ENCODE measurements around the gene CLTC. TPM values are rescaled to one million over a fixed set of nuclear protein-coding genes. Genes with fewer than 3 reads are reported as not detected.

Gene CLTC
- total RNA-seq, 1 donor from 2014 or later = 253 TPM

DNA sequence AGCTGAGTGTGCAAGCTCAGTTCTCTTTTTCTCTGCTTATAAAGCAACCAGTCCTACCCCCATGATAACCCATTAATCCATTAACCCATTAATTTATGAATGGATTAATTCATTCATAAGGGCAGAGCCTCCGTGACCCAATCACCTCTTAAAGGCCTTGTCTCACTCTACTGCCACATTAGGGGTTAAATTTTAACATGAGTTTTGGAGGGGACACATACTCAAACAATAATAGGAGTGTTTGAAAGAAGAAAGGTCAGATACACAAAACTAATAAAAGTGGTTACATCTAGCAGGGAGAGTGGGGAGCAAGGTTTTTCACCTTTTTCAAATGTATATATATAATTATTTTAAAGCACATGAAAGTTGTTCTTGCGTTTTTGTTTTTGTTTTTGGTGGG lies 94.6 kb downstream of the CLTC start:
- no peaks in the 10 kb centered on the region for H3K27me3 Mint-ChIP-seq (ENCODE audit: unreplicated experiment)
- H3K27ac Mint-ChIP-seq (ENCODE audit: unreplicated experiment) = no peak overlapping the region
- H3K36me3 Mint-ChIP-seq (ENCODE audit: unreplicated experiment) = no peaks in the 10 kb centered on the region
- no peak for DNase-seq
- no peak for TF ChIP-seq CTCF (IDR thresholded peaks at IDR 0.05; ENCODE audit: partially characterized antibody, unreplicated experiment)
- H3K4me3 Mint-ChIP-seq (ENCODE audit: unreplicated experiment) = no peak overlapping the region
- H3K9me3 Mint-ChIP-seq (ENCODE audit: unreplicated experiment) = peaks cover 1% of the 10 kb centered on the region
- peaks cover under 1% of the 10 kb centered on the region for H3K4me1 Mint-ChIP-seq (ENCODE audit: low read depth, unreplicated experiment)

- Mint-ChIP-seq H3K27me3 (ENCODE audit: unreplicated experiment) (no peaks in the 10 kb centered on the region), H3K4me3 (ENCODE audit: unreplicated experiment) (no peak overlapping the region), H3K36me3 (ENCODE audit: unreplicated experiment) (no peaks in the 10 kb centered on the region), H3K4me1 (ENCODE audit: low read depth, unreplicated experiment) (no peaks in the 10 kb centered on the region), H3K27ac (ENCODE audit: unreplicated experiment) (no peak overlapping the region), H3K9me3 (ENCODE audit: unreplicated experiment) (peaks cover 1% of the 10 kb centered on the region)
- no peak for DNase-seq
- TF ChIP-seq CTCF (IDR thresholded peaks at IDR 0.05; ENCODE audit: partially characterized antibody, unreplicated experiment) = no peak
Measured at GRCh38 chr17:59716427-59716826, 96.7 kb downstream of the CLTC start.

GRCh38 chr17:59719526-59719925 lies 99.8 kb downstream of the CLTC start:
- Mint-ChIP-seq H3K27ac (ENCODE audit: unreplicated experiment) (no peak overlapping the region), H3K36me3 (ENCODE audit: unreplicated experiment) (no peaks in the 10 kb centered on the region), H3K4me3 (ENCODE audit: unreplicated experiment) (no peak overlapping the region), H3K27me3 (ENCODE audit: unreplicated experiment) (no peaks in the 10 kb centered on the region), H3K4me1 (ENCODE audit: low read depth, unreplicated experiment) (no peaks in the 10 kb centered on the region), H3K9me3 (ENCODE audit: unreplicated experiment) (peaks cover 3% of the 10 kb centered on the region)
- TF ChIP-seq CTCF (IDR thresholded peaks at IDR 0.05; ENCODE audit: partially characterized antibody, unreplicated experiment) = no peak
- no peak for DNase-seq

GRCh38 chr17:59722623-59723022 lies 102.9 kb downstream of the CLTC start:
- Mint-ChIP-seq H3K4me3 (ENCODE audit: unreplicated experiment) (no peak overlapping the region), H3K36me3 (ENCODE audit: unreplicated experiment) (no peaks in the 10 kb centered on the region), H3K27ac (ENCODE audit: unreplicated experiment) (no peak overlapping the region), H3K9me3 (ENCODE audit: unreplicated experiment) (peaks cover 3% of the 10 kb centered on the region), H3K4me1 (ENCODE audit: low read depth, unreplicated experiment) (no peaks in the 10 kb centered on the region), H3K27me3 (ENCODE audit: unreplicated experiment) (no peaks in the 10 kb centered on the region)
- no peak for DNase-seq
- TF ChIP-seq CTCF (IDR thresholded peaks at IDR 0.05; ENCODE audit: partially characterized antibody, unreplicated experiment) = no peak

DNA sequence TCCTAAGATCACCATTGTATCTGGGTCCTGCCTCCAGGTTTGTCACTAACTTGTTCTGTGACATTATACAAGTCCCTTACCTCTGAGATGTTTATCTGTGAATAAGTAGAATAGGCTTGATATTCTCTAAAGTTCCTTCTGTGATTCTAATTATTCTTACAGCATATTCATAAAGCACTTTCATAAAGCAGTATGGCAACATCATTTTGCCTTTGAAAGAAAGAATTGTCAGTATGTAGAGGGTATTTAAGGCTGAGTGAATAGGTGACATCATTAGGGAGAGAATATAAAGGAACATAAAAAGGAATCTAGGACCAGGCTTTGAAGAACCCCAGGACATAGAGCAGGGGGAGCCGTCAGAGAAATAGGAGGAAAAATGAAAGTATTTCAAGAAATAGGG lies 103.3 kb downstream of the CLTC start:
- H3K27ac Mint-ChIP-seq (ENCODE audit: unreplicated experiment) = no peak overlapping the region
- TF ChIP-seq CTCF (IDR thresholded peaks at IDR 0.05; ENCODE audit: partially characterized antibody, unreplicated experiment) = no peak
- peaks cover 3% of the 10 kb centered on the region for H3K9me3 Mint-ChIP-seq (ENCODE audit: unreplicated experiment)
- no peak for DNase-seq
- H3K27me3 Mint-ChIP-seq (ENCODE audit: unreplicated experiment) = no peaks in the 10 kb centered on the region
- H3K4me1 Mint-ChIP-seq (ENCODE audit: low read depth, unreplicated experiment) = no peaks in the 10 kb centered on the region
- H3K4me3 Mint-ChIP-seq (ENCODE audit: unreplicated experiment) = no peak overlapping the region
- H3K36me3 Mint-ChIP-seq (ENCODE audit: unreplicated experiment) = no peaks in the 10 kb centered on the region
